ENCODE measurements around the gene POLR2J. TPM values are rescaled to one million over a fixed set of nuclear protein-coding genes. Genes with fewer than 3 reads are reported as not detected.
"Not testable (repeated sequence)": the region's sequence is repeated elsewhere in the genome, so short reads cannot be mapped to it uniquely, and the experiment has no call there.

Gene POLR2J
- total RNA-seq, 3 donors from 2014 or later (not counting 1 experiment from before 2014, with no cell fraction given): 35.3 to 44.5 (median 44.5) TPM

DNA sequence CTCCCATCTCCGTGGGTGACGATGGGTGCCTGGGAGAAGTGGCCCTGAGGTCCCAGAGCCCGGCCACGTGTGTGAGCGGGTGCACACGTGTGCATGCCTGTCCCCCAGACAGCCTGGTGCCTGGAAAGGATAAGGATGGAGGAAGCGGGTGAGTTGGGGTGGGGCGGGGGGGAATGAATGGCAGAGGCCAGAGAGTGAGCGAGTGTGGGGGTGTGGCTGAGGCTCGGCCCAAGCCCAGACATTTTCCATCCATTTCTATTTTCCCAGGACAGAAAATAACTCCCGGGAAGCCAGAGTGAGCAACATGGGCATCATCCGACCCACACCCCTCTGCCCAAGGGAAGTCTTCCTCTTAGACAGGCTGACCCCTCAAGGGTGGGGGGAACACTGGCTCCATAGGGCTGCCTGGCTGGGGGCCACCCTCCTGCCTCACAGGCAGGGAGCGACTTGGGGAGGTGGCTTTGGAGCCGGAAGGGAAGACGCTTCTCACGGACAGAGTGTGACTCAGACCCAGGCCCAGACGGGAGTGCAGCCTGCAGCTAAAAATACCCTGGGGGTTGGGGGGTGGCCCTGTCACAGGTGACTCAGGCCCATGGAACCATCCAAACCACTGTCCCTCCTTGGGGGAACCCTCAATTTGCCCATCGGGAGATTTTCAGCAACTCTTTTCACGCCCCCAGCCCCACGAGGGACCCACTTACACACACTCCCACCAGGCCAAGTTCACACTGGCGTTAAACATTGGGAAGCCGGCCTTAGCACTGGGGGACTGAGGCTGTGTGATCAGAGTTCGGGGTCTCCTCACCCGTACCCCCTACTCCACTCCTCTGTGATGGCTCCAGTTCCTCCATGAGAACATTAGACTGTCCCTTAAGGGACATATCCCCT lies 26.8 kb upstream of the POLR2J start:
- DNase-seq; H3K4me1 ChIP-seq (ENCODE audit: control insufficient read depth, insufficient read depth, low read length); H3K27ac Mint-ChIP-seq; H3K4me1 Mint-ChIP-seq; ATAC-seq; H3K36me3 ChIP-seq (ENCODE audit: control insufficient read depth, insufficient read depth, low read length); H3K27ac ChIP-seq (ENCODE audit: low read length); H3K9me3 ChIP-seq (ENCODE audit: control insufficient read depth, insufficient read depth, low read length); H3K9me3 Mint-ChIP-seq; H3K27me3 ChIP-seq (ENCODE audit: control insufficient read depth, insufficient read depth, low read length); intact Hi-C loops (cut with micrococcal nuclease); H3K27me3 Mint-ChIP-seq (ENCODE audit: low read depth in 2 of 2); H3K4me3 ChIP-seq (ENCODE audit: low read length); H3K36me3 Mint-ChIP-seq; H3K4me3 Mint-ChIP-seq: not testable (repeated sequence)
- WGBS (ENCODE audit: insufficient coverage): 90% methylated on average over 2 of the region's 24 CpGs

GRCh38 chr7:102503141-102503540 lies 24.4 kb upstream of the POLR2J start:
- H3K4me3 Mint-ChIP-seq; H3K27me3 Mint-ChIP-seq (ENCODE audit: low read depth in 2 of 2); H3K27ac ChIP-seq (ENCODE audit: low read length); DNase-seq; H3K9me3 Mint-ChIP-seq; H3K36me3 Mint-ChIP-seq; intact Hi-C loops (cut with micrococcal nuclease); H3K4me1 ChIP-seq (ENCODE audit: control insufficient read depth, insufficient read depth, low read length); H3K27me3 ChIP-seq (ENCODE audit: control insufficient read depth, insufficient read depth, low read length); H3K4me1 Mint-ChIP-seq; H3K36me3 ChIP-seq (ENCODE audit: control insufficient read depth, insufficient read depth, low read length); H3K4me3 ChIP-seq (ENCODE audit: low read length); H3K9me3 ChIP-seq (ENCODE audit: control insufficient read depth, insufficient read depth, low read length); H3K27ac Mint-ChIP-seq: not testable (repeated sequence)
- ATAC-seq: peak in 1 of 3 donors; percentile 18
- WGBS (ENCODE audit: insufficient coverage): no CpG with 5 or more reads among the region's 12 CpGs

DNA sequence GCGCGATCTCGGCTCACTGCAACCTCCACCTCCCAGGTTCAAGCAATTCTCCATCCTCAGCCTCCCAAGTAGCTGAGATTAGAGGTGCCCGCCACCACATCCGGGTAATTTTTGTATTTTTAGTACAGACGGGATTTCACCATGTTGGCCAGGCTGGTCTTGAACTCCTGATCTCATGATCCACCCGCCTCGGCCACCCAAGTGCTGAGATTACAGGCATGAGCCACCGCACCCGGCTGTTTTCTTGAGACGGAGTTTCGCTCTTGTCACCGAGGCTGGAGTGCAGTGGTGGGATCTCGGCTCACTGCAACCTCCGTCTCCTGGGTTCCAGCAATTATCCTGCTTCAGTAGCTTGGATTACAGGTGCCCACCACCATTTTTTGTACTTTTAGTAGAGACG lies 19.6 kb upstream of the POLR2J start:
- H3K27me3 ChIP-seq (ENCODE audit: control insufficient read depth, insufficient read depth, low read length); H3K4me1 Mint-ChIP-seq; H3K4me3 ChIP-seq (ENCODE audit: low read length); H3K27ac ChIP-seq (ENCODE audit: low read length); intact Hi-C loops (cut with micrococcal nuclease); H3K36me3 ChIP-seq (ENCODE audit: control insufficient read depth, insufficient read depth, low read length); H3K36me3 Mint-ChIP-seq; DNase-seq; H3K27ac Mint-ChIP-seq; H3K9me3 Mint-ChIP-seq; H3K9me3 ChIP-seq (ENCODE audit: control insufficient read depth, insufficient read depth, low read length); H3K27me3 Mint-ChIP-seq (ENCODE audit: low read depth in 2 of 2); H3K4me3 Mint-ChIP-seq; ATAC-seq; H3K4me1 ChIP-seq (ENCODE audit: control insufficient read depth, insufficient read depth, low read length): not testable (repeated sequence)
- WGBS (ENCODE audit: insufficient coverage): 95% methylated on average over 4 of the region's 16 CpGs

GRCh38 chr7:102497308-102497707 lies 18.6 kb upstream of the POLR2J start:
- H3K27me3 Mint-ChIP-seq (ENCODE audit: low read depth in 2 of 2); H3K27me3 ChIP-seq (ENCODE audit: control insufficient read depth, insufficient read depth, low read length); H3K27ac ChIP-seq (ENCODE audit: low read length); H3K4me1 ChIP-seq (ENCODE audit: control insufficient read depth, insufficient read depth, low read length); ATAC-seq; H3K9me3 ChIP-seq (ENCODE audit: control insufficient read depth, insufficient read depth, low read length); H3K4me3 ChIP-seq (ENCODE audit: low read length); intact Hi-C loops (cut with micrococcal nuclease); H3K27ac Mint-ChIP-seq; H3K4me1 Mint-ChIP-seq; H3K36me3 ChIP-seq (ENCODE audit: control insufficient read depth, insufficient read depth, low read length); DNase-seq; H3K4me3 Mint-ChIP-seq; H3K36me3 Mint-ChIP-seq; H3K9me3 Mint-ChIP-seq: not testable (repeated sequence)
- no CpG with 5 or more reads among the region's 5 CpGs for WGBS (ENCODE audit: insufficient coverage)

DNA sequence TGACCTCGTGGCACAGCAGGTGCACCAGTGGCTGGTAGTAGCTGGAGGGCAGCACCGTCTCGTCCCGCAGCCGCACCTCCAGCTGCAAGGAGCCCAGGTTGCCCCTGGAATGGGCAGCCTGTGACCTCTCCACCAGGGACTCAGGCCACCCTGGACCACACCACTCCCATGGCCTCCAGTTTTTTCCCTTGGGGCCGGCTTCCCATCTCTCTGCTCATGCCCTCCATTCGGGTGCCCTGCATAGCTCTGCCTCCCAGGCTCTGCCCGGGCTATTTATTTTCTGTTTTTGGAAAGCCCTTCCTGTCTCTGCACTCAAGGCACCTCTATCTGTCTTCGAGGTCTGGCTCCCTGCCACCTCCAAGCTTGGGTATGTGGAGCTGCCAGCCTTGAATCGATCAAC lies 18.1 kb upstream of the POLR2J start:
- H3K4me1 Mint-ChIP-seq; H3K36me3 ChIP-seq (ENCODE audit: control insufficient read depth, insufficient read depth, low read length); H3K9me3 ChIP-seq (ENCODE audit: control insufficient read depth, insufficient read depth, low read length); H3K4me3 Mint-ChIP-seq; H3K27me3 Mint-ChIP-seq (ENCODE audit: low read depth in 2 of 2); H3K27me3 ChIP-seq (ENCODE audit: control insufficient read depth, insufficient read depth, low read length); H3K9me3 Mint-ChIP-seq; H3K36me3 Mint-ChIP-seq; H3K4me3 ChIP-seq (ENCODE audit: low read length); H3K4me1 ChIP-seq (ENCODE audit: control insufficient read depth, insufficient read depth, low read length); ATAC-seq; intact Hi-C loops (cut with micrococcal nuclease); H3K27ac Mint-ChIP-seq; H3K27ac ChIP-seq (ENCODE audit: low read length): not testable (repeated sequence)
- DNase-seq: peak in 1 of 2 donors; percentile 17
- 80% methylated on average over 1 of the region's 10 CpGs for WGBS (ENCODE audit: insufficient coverage)

GRCh38 chr7:102494473-102495149 lies 15.9 kb upstream of the POLR2J start:
- DNase-seq; H3K4me3 Mint-ChIP-seq; H3K36me3 Mint-ChIP-seq; H3K9me3 ChIP-seq (ENCODE audit: control insufficient read depth, insufficient read depth, low read length); H3K4me1 ChIP-seq (ENCODE audit: control insufficient read depth, insufficient read depth, low read length); H3K9me3 Mint-ChIP-seq; H3K27ac ChIP-seq (ENCODE audit: low read length); H3K27me3 ChIP-seq (ENCODE audit: control insufficient read depth, insufficient read depth, low read length); intact Hi-C loops (cut with micrococcal nuclease); H3K4me3 ChIP-seq (ENCODE audit: low read length); H3K27ac Mint-ChIP-seq; H3K4me1 Mint-ChIP-seq; H3K36me3 ChIP-seq (ENCODE audit: control insufficient read depth, insufficient read depth, low read length); H3K27me3 Mint-ChIP-seq (ENCODE audit: low read depth in 2 of 2): not testable (repeated sequence)
- WGBS (ENCODE audit: insufficient coverage): no CpG with 5 or more reads among the region's 67 CpGs
- ATAC-seq: peak; percentile 76 to 85 (median 78)

GRCh38 chr7:102494026-102494425 lies 15.3 kb upstream of the POLR2J start:
- peak overlapping the region; percentile 17 for H3K4me3 ChIP-seq (ENCODE audit: low read length)
- not testable (repeated sequence) for H3K9me3 Mint-ChIP-seq

More at GRCh38 chr7:102494026-102494425, 15.3 kb upstream of the POLR2J start:
- H3K27ac Mint-ChIP-seq; H3K27ac ChIP-seq (ENCODE audit: low read length); H3K4me1 Mint-ChIP-seq; H3K4me3 Mint-ChIP-seq; H3K27me3 Mint-ChIP-seq (ENCODE audit: low read depth in 2 of 2); ATAC-seq; H3K27me3 ChIP-seq (ENCODE audit: control insufficient read depth, insufficient read depth, low read length); H3K36me3 ChIP-seq (ENCODE audit: control insufficient read depth, insufficient read depth, low read length); H3K4me1 ChIP-seq (ENCODE audit: control insufficient read depth, insufficient read depth, low read length); intact Hi-C loops (cut with micrococcal nuclease); DNase-seq; H3K9me3 ChIP-seq (ENCODE audit: control insufficient read depth, insufficient read depth, low read length); H3K36me3 Mint-ChIP-seq: not testable (repeated sequence)
- 13% methylated on average over 4 of the region's 15 CpGs for WGBS (ENCODE audit: insufficient coverage)

Measured in natural killer cell (primary cell).